Neuronal stem cell (in vitro differentiated cells): ENCODE data around the gene GABBR2.

ENCODE experiments used
- DNase-seq: peaks from one replicate; pipeline ENCODE4 v3.0.0-alpha.2; 2013; ENCODE audit warnings: low spot score
- H2AFZ ChIP-seq: one replicate; pipeline ENCODE4 v1.6.1; 2013; ENCODE audit warnings: mild to moderate bottlenecking, low read length, inconsistent platforms
- H2AK5ac ChIP-seq: 2 replicates; pipeline ENCODE4 v1.6.1; 2013; ENCODE audit warnings: low read depth, mild to moderate bottlenecking, inconsistent platforms, low read length, moderate library complexity, mixed read lengths
- H2BK120ac ChIP-seq: 2 replicates; pipeline ENCODE4 v1.6.1; 2013; ENCODE audit warnings: low read depth, mild to moderate bottlenecking, inconsistent platforms, low read length, moderate library complexity, mixed read lengths
- H2BK12ac ChIP-seq: one replicate; pipeline ENCODE4 v1.6.1; 2013; ENCODE audit warnings: low read length, inconsistent platforms
- H2BK15ac ChIP-seq: 2 replicates; pipeline ENCODE4 v1.6.1; 2013; ENCODE audit warnings: mild to moderate bottlenecking, low read length, inconsistent platforms, mixed read lengths
- H2BK5ac ChIP-seq: one replicate; pipeline ENCODE4 v1.6.1; 2013; ENCODE audit warnings: inconsistent platforms, mild to moderate bottlenecking, low read length, moderate library complexity
- H3K14ac ChIP-seq: one replicate; pipeline ENCODE4 v1.6.1; 2013; ENCODE audit warnings: low read length, inconsistent platforms
- H3K18ac ChIP-seq: 2 replicates; pipeline ENCODE4 v1.6.1; 2013; ENCODE audit warnings: low read length, inconsistent platforms
- H3K23ac ChIP-seq: 2 replicates; pipeline ENCODE4 v1.6.1; 2013; ENCODE audit warnings: low read depth, mild to moderate bottlenecking, mixed read lengths, low read length, inconsistent platforms; ENCODE audit not compliant: poor library complexity
- H3K27ac ChIP-seq: replicated peaks from 3 replicates; pipeline ENCODE4 v1.5.1; 2013; ENCODE audit warnings: low read length, inconsistent platforms
- H3K27me3 ChIP-seq, 3 experiments: 2 replicates each; pipeline ENCODE4 v1.6.1; 2013; ENCODE audit warnings: low read length in 3 of 3, mild to moderate bottlenecking in 2 of 3, inconsistent platforms in 1 of 3, low read depth in 1 of 3, mixed read lengths in 1 of 3, moderate library complexity in 1 of 3; ENCODE audit not compliant: control insufficient read depth in 3 of 3, insufficient read depth in 3 of 3
- H3K36me3 ChIP-seq, 2 donors: replicated peaks in 1 of 2; 2 replicates each; pipeline ENCODE4 v1.6.1; 2013; ENCODE audit warnings: low read length in 2 of 2; ENCODE audit not compliant: control insufficient read depth in 2 of 2, insufficient read depth in 2 of 2
- H3K4ac ChIP-seq: 2 replicates; pipeline ENCODE4 v1.6.1; 2013; ENCODE audit warnings: inconsistent platforms, mild to moderate bottlenecking, low read length, moderate library complexity
- H3K4me1 ChIP-seq, 2 donors: 1 replicate in 1 of 2; 2 replicates in 1 of 2; pipeline ENCODE4 v1.6.1; 2013; ENCODE audit warnings: low read length in 2 of 2, low read depth in 1 of 2; ENCODE audit not compliant: control insufficient read depth in 2 of 2, insufficient read depth in 1 of 2
- H3K4me2 ChIP-seq: one replicate; pipeline ENCODE4 v1.6.1; 2013; ENCODE audit warnings: mild to moderate bottlenecking, low read length, inconsistent platforms; ENCODE audit not compliant: insufficient read depth, poor library complexity, severe bottlenecking
- H3K4me3 ChIP-seq, 2 donors: 2 replicates each; pipeline ENCODE4 v1.5.1; 2013; ENCODE audit warnings: low read length in 2 of 2, mild to moderate bottlenecking in 2 of 2, inconsistent platforms in 1 of 2, moderate library complexity in 1 of 2
- H3K79me1 ChIP-seq: one replicate; pipeline ENCODE4 v1.6.1; 2013; ENCODE audit warnings: low read depth, mild to moderate bottlenecking, inconsistent platforms, low read length, moderate library complexity
- H3K9ac ChIP-seq: one replicate; pipeline ENCODE4 v1.6.1; 2013; ENCODE audit warnings: mild to moderate bottlenecking, low read depth, low read length, inconsistent platforms; ENCODE audit not compliant: poor library complexity
- H3K9me3 ChIP-seq, 2 donors: replicated peaks in 1 of 2; 2 replicates each; pipeline versions ENCODE3 to v1.6.1; 2013; ENCODE audit warnings: low read length in 2 of 2, mild to moderate bottlenecking in 2 of 2, inconsistent platforms in 1 of 2, low read depth in 1 of 2, mixed read lengths in 1 of 2, moderate library complexity in 1 of 2; ENCODE audit not compliant: control insufficient read depth in 2 of 2, insufficient read depth in 1 of 2
- H4K8ac ChIP-seq: one replicate; pipeline ENCODE4 v1.6.1; 2013; ENCODE audit warnings: low read depth, mild to moderate bottlenecking, inconsistent platforms, low read length, moderate library complexity
- H4K91ac ChIP-seq: one replicate; pipeline ENCODE4 v1.6.1; 2013; ENCODE audit warnings: low read length, low read depth, mild to moderate bottlenecking, inconsistent platforms; ENCODE audit not compliant: poor library complexity
- WGBS, 2 donors: extraction: QIAGEN DNeasy Blood & Tissue Kit; methylation state at CpG; one replicate each; pipeline ENCODE4 v1.1.7; 2013; ENCODE audit warnings: missing lambda C conversion rate in 2 of 2, mixed read lengths in 1 of 2; ENCODE audit not compliant: insufficient read length in 2 of 2, insufficient replicate concordance in 1 of 2; ENCODE audit errors: extremely low coverage in 2 of 2; 5-methylcytosine and 5-hydroxymethylcytosine counted together

The GABBR2 gene

DNA sequence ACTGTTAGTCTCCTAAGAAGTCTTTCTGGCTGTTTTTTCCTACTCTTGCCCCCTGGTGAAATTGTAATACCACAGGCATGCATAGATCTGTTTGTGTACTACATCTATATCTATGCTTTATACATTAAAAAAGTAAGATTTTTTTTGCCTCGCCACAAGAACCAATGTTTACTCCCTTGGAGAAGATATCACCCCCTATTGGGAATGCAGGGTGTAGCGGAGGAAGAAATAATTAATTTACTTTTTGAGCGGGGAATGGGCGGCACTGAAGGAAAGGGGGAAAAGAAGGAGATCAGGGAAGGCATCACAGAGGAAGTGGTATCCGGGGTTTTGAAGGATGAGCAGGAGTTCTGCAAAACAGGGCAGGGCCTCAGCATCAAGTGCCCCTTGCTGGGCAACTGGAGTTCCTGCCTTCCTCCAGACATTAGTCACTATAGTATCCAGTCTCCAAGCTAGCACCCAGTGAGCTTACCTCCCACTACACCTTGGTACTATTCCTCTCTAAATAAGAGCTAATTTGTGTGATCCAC is 134.9 kb downstream of the GABBR2 start:
- Histone ChIP-seq H2BK5ac (no peak overlapping the region), H3K4me3 (no peak overlapping the region), H3K9me3 (no peaks in the 10 kb centered on the region), H4K91ac (no peak overlapping the region), H3K9ac (no peak overlapping the region), H3K4ac (no peak overlapping the region), H4K8ac (no peak overlapping the region), H3K4me2 (no peak overlapping the region), H3K27me3 (peaks cover 0 to 20% (median 0%) of the 10 kb centered on the region in 3 experiments), H3K27ac (no peak overlapping the region), H3K18ac (no peak overlapping the region), H2BK120ac (no peak overlapping the region), H3K4me1 (peaks cover 0 to 17% of the 10 kb centered on the region in 2 donors), H2BK15ac (no peak overlapping the region), H3K36me3 (no peaks in the 10 kb centered on the region), H3K79me1 (no peaks in the 10 kb centered on the region), H2AK5ac (no peak overlapping the region), H3K14ac (no peak overlapping the region), H2BK12ac (no peak overlapping the region), H3K23ac (no peak overlapping the region), H2AFZ (no peak overlapping the region)
- no CpG with 5 or more reads among the region's 5 CpGs for WGBS, 2 donors
- DNase-seq = no peak

DNA sequence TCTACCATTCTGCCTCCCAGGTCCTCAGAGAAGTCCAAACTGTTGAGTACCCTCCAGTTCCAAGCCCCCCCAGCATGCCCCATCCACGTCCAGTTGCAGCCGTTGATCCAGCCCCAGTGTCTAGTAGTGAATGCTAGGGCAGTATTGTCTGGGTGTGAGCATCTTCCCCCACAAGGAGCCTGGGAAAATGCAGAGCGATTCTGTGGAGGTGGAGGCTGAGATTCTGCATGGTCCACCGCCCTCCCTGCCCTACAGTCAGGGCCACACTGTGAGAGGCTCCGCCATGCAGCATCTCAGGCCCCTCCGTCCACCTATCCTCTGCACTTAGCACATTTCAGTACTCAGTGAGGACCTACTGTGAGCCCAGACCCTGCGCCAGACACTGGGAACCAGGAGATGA is 135.9 kb downstream of the GABBR2 start:
- Histone ChIP-seq H2AK5ac (no peak overlapping the region), H2BK12ac (peak overlapping the region; percentile 88), H3K9me3 (no peaks in the 10 kb centered on the region), H3K27me3 (peaks cover 0 to 21% (median 0%) of the 10 kb centered on the region in 3 experiments), H2BK120ac (no peak overlapping the region), H2AFZ (no peak overlapping the region), H2BK15ac (no peak overlapping the region), H3K4me2 (no peak overlapping the region), H3K27ac (no peak overlapping the region), H4K91ac (no peak overlapping the region), H3K4me1 (peaks cover 0 to 25% of the 10 kb centered on the region in 2 donors), H3K9ac (peak overlapping the region; percentile 9), H4K8ac (no peak overlapping the region), H3K79me1 (no peaks in the 10 kb centered on the region), H3K18ac (peak overlapping the region; percentile 66), H3K4me3 (no peak overlapping the region), H3K4ac (no peak overlapping the region), H3K14ac (no peak overlapping the region), H3K23ac (peak overlapping the region; percentile 3), H2BK5ac (no peak overlapping the region), H3K36me3 (no peaks in the 10 kb centered on the region)
- no peak for DNase-seq
- WGBS, 2 donors = no CpG with 5 or more reads among the region's 7 CpGs

GRCh38 chr9:98572054-98572627 is 136.6 kb downstream of the GABBR2 start:
- Histone ChIP-seq H3K4me1 (peaks cover 0 to 25% of the 10 kb centered on the region in 2 donors), H3K9ac (no peak overlapping the region), H2BK120ac (no peak overlapping the region), H4K91ac (no peak overlapping the region), H2AK5ac (no peak overlapping the region), H3K4me2 (no peak overlapping the region), H4K8ac (no peak overlapping the region), H2BK15ac (no peak overlapping the region), H2AFZ (no peak overlapping the region), H2BK5ac (no peak overlapping the region), H3K27ac (no peak overlapping the region), H3K36me3 (no peaks in the 10 kb centered on the region), H3K4me3 (no peak overlapping the region), H3K23ac (no peak overlapping the region), H2BK12ac (no peak overlapping the region), H3K79me1 (no peaks in the 10 kb centered on the region), H3K18ac (peak overlapping the region; percentile 68), H3K9me3 (no peaks in the 10 kb centered on the region), H3K4ac (no peak overlapping the region), H3K27me3 (peaks cover 0 to 24% (median 0%) of the 10 kb centered on the region in 3 experiments), H3K14ac (no peak overlapping the region)
- no CpG with 5 or more reads among the region's 4 CpGs for WGBS, 2 donors
- peak; percentile 15 for DNase-seq

DNA sequence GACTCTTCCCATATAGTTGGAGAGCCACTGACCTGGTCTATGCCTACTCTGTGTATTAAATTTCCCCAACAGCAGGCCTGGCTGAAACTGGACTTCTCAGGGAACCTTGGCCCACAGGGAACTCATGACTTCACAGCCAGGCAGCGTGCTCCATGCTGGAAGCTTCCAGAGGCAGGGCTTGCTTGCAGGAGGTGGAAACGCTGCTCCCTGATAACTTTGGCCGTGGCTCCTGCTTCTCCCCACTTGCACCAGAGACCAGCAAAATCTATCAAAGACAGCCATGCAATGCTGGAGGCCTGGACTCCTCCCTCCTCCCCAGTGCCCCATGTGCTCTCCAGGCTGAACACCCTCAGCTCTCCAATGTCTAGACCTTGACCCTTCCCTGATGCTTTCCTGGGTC is 137.1 kb downstream of the GABBR2 start:
- no peak overlapping the region for H4K91ac ChIP-seq
- peak overlapping the region; percentile 68 for H3K18ac ChIP-seq
- no peak overlapping the region for H3K23ac ChIP-seq
- no peak overlapping the region for H2BK120ac ChIP-seq
- no peak overlapping the region for H3K14ac ChIP-seq
- DNase-seq = no peak
- H2BK5ac ChIP-seq = no peak overlapping the region
- H2AK5ac ChIP-seq = no peak overlapping the region
- H3K4me2 ChIP-seq = no peak overlapping the region
- H3K27me3 ChIP-seq = peaks cover 0 to 24% (median 0%) of the 10 kb centered on the region in 3 experiments
- no peak overlapping the region for H2BK15ac ChIP-seq
- H3K4ac ChIP-seq = no peak overlapping the region
- no peak overlapping the region for H3K27ac ChIP-seq
- H3K4me3 ChIP-seq = no peak overlapping the region
- H3K4me1 ChIP-seq = peaks cover 0 to 25% of the 10 kb centered on the region in 2 donors
- H3K79me1 ChIP-seq = no peaks in the 10 kb centered on the region
- no peak overlapping the region for H2AFZ ChIP-seq
- no peaks in the 10 kb centered on the region for H3K9me3 ChIP-seq
- no CpG with 5 or more reads among the region's 3 CpGs for WGBS, 2 donors
- no peak overlapping the region for H2BK12ac ChIP-seq
- H4K8ac ChIP-seq = no peak overlapping the region
- no peaks in the 10 kb centered on the region for H3K36me3 ChIP-seq
- H3K9ac ChIP-seq = no peak overlapping the region
